ENCODE data around the gene BMPR1A. TPM values are rescaled to one million over a fixed set of nuclear protein-coding genes. Genes with fewer than 3 reads are reported as not detected.
"Not testable (repeated sequence)": the region's sequence is repeated elsewhere in the genome, so short reads cannot be mapped to it uniquely, and the experiment has no call there.

The BMPR1A gene
- total RNA-seq, 2 donors from 2014 or later, result 69.4 to 96.4 TPM

GRCh38 chr10:86849181-86849894, 92.9 kb downstream of the BMPR1A start:
- H3K4me1 ChIP-seq (ENCODE audit: control insufficient read depth, insufficient read depth, low read length), result no peaks in the 10 kb centered on the region
- Mint-ChIP-seq H3K4me1 (peaks cover 11% of the 10 kb centered on the region), H3K4me3 (no peak overlapping the region), H3K9me3 (peaks cover 15% of the 10 kb centered on the region), H3K36me3 (ENCODE audit: low read depth) (peaks cover 36% of the 10 kb centered on the region), H3K27ac (no peak overlapping the region), H3K27me3 (ENCODE audit: insufficient read depth) (no peaks in the 10 kb centered on the region)
- TF ChIP-seq CTCF (conservative IDR thresholded peaks at IDR 0.05), result no peak
- DNase-seq, result no peak
- H3K36me3 ChIP-seq (ENCODE audit: control insufficient read depth, insufficient read depth, low read length), result peaks cover 53% of the 10 kb centered on the region
- 91 to 100% methylated on average over 2 to 3 of the region's 4 CpGs for WGBS, 2 experiments (ENCODE audit: insufficient coverage in 1 of 2, insufficient read length in 1 of 2)
- H3K27me3 ChIP-seq (ENCODE audit: control insufficient read depth, insufficient read depth, low read length, poor library complexity, severe bottlenecking), result no peaks in the 10 kb centered on the region
- peaks cover 18% of the 10 kb centered on the region for H3K9me3 ChIP-seq (ENCODE audit: control insufficient read depth, low read length)
- H3K4me3 ChIP-seq (ENCODE audit: low read length), result no peak overlapping the region
- H3K27ac ChIP-seq (ENCODE audit: low read depth, low read length), result no peak overlapping the region
- no peak overlapping the region for H3K9ac ChIP-seq (ENCODE audit: extremely low read depth, low read length, poor library complexity, severe bottlenecking)

- Histone ChIP-seq H3K4me1 (ENCODE audit: control insufficient read depth, insufficient read depth, low read length) (no peaks in the 10 kb centered on the region), H3K27ac (ENCODE audit: low read depth, low read length) (no peak overlapping the region), H3K36me3 (ENCODE audit: control insufficient read depth, insufficient read depth, low read length) (peaks cover 55% of the 10 kb centered on the region), H3K27me3 (ENCODE audit: control insufficient read depth, insufficient read depth, low read length, poor library complexity, severe bottlenecking) (no peaks in the 10 kb centered on the region), H3K4me3 (ENCODE audit: low read length) (no peak overlapping the region), H3K9me3 (ENCODE audit: control insufficient read depth, low read length) (peaks cover 18% of the 10 kb centered on the region), H3K9ac (ENCODE audit: extremely low read depth, low read length, poor library complexity, severe bottlenecking) (no peak overlapping the region)
- no peak for DNase-seq
- Mint-ChIP-seq H3K27ac (no peak overlapping the region), H3K36me3 (ENCODE audit: low read depth) (peaks cover 39% of the 10 kb centered on the region), H3K9me3 (peaks cover 19% of the 10 kb centered on the region), H3K4me1 (peaks cover 15% of the 10 kb centered on the region), H3K4me3 (no peak overlapping the region), H3K27me3 (ENCODE audit: insufficient read depth) (no peaks in the 10 kb centered on the region)
- 71 to 91% methylated on average over 1 of the region's 1 CpG for WGBS, 2 experiments (ENCODE audit: insufficient coverage in 1 of 2, insufficient read length in 1 of 2)
- no peak for TF ChIP-seq CTCF (conservative IDR thresholded peaks at IDR 0.05)
Measured at GRCh38 chr10:86850481-86850880, 94.1 kb downstream of the BMPR1A start.

GRCh38 chr10:86851328-86852207, 95.1 kb downstream of the BMPR1A start:
- Mint-ChIP-seq H3K4me1 (peaks cover 24% of the 10 kb centered on the region), H3K9me3 (peaks cover 19% of the 10 kb centered on the region)
- DNase-seq, result no peak

GRCh38 chr10:86853582-86853981, 97.2 kb downstream of the BMPR1A start:
- H3K4me3 Mint-ChIP-seq; H3K27ac ChIP-seq (ENCODE audit: low read depth, low read length); H3K9ac ChIP-seq (ENCODE audit: extremely low read depth, low read length, poor library complexity, severe bottlenecking); H3K27me3 Mint-ChIP-seq (ENCODE audit: insufficient read depth); H3K27me3 ChIP-seq (ENCODE audit: control insufficient read depth, insufficient read depth, low read length, poor library complexity, severe bottlenecking); DNase-seq: not testable (repeated sequence)
- H3K4me1 Mint-ChIP-seq, result peaks cover 32% of the 10 kb centered on the region
- H3K36me3 ChIP-seq (ENCODE audit: control insufficient read depth, insufficient read depth, low read length), result peaks cover 78% of the 10 kb centered on the region
- peak overlapping the region; percentile 41 for H3K4me3 ChIP-seq (ENCODE audit: low read length)
- H3K4me1 ChIP-seq (ENCODE audit: control insufficient read depth, insufficient read depth, low read length), result peaks cover 16% of the 10 kb centered on the region
- peak overlapping the region; percentile 9 for H3K27ac Mint-ChIP-seq
- H3K36me3 Mint-ChIP-seq (ENCODE audit: low read depth), result peaks cover 50% of the 10 kb centered on the region
- peaks cover 19% of the 10 kb centered on the region for H3K9me3 Mint-ChIP-seq
- peaks cover 18% of the 10 kb centered on the region for H3K9me3 ChIP-seq (ENCODE audit: control insufficient read depth, low read length)
- WGBS, 2 experiments (ENCODE audit: insufficient coverage in 1 of 2, insufficient read length in 1 of 2), result 79 to 83% methylated on average over 8 to 12 of the region's 12 CpGs

More at GRCh38 chr10:86851328-86852207, 95.1 kb downstream of the BMPR1A start:
- peaks cover 66% of the 10 kb centered on the region for H3K36me3 ChIP-seq (ENCODE audit: control insufficient read depth, insufficient read depth, low read length)
- TF ChIP-seq CTCF (conservative IDR thresholded peaks at IDR 0.05), result no peak
- no peaks in the 10 kb centered on the region for H3K27me3 ChIP-seq (ENCODE audit: control insufficient read depth, insufficient read depth, low read length, poor library complexity, severe bottlenecking)
- no peak overlapping the region for H3K27ac Mint-ChIP-seq
- H3K4me3 ChIP-seq (ENCODE audit: low read length), result no peak overlapping the region
- 94 to 98% methylated on average over 10 to 11 of the region's 11 CpGs for WGBS, 2 experiments (ENCODE audit: insufficient coverage in 1 of 2, insufficient read length in 1 of 2)
- peaks cover 18% of the 10 kb centered on the region for H3K9me3 ChIP-seq (ENCODE audit: control insufficient read depth, low read length)
- H3K4me3 Mint-ChIP-seq, result no peak overlapping the region
- no peak overlapping the region for H3K9ac ChIP-seq (ENCODE audit: extremely low read depth, low read length, poor library complexity, severe bottlenecking)
- peaks cover 4% of the 10 kb centered on the region for H3K4me1 ChIP-seq (ENCODE audit: control insufficient read depth, insufficient read depth, low read length)
- H3K27me3 Mint-ChIP-seq (ENCODE audit: insufficient read depth), result no peaks in the 10 kb centered on the region
- H3K27ac ChIP-seq (ENCODE audit: low read depth, low read length), result no peak overlapping the region
- peaks cover 44% of the 10 kb centered on the region for H3K36me3 Mint-ChIP-seq (ENCODE audit: low read depth)
